Fibroblast of skin of scalp (primary cell): ENCODE results near the gene CIITA.
"Not testable (repeated sequence)": the region's sequence is repeated elsewhere in the genome, so short reads cannot be mapped to it uniquely, and the experiment has no call there.

Experiments used
- DNase-seq: peaks from one replicate; pipeline ENCODE4 v3.0.0-alpha.2; 2013

The CIITA gene

DNA sequence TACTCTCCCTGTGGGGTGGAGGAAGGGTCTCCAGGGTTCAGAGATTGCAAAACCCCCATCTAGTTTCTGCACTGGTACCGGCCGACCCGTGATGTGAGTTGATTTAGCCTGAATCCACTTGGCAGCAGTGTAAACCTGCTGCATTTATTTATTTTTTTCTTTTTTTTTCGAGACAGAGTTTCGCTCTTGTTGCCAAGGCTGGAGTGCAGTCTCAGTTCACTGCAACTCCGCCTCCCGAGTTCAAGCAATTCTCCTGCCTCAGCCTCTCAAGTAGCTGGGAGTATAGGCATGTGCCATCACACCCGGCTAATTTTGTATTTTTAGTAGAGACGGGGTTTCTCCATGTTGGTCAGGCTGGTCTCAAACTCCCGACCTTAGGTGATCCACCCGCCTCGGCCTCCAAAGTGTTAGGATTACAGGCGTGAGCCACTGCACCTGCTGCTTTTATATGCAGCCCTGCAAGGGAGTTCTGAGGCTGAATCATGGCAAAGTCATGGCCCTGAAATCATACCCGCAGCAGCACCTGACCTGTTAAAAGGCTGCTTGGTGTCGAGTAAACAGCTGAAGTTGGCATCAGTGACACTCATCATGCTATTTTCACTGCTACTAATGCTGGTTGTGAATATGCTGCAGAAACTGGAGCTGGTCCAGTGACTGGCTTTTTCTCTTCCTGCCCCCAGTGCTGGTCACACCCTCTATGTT, 43.9 kb downstream of the CIITA start:
- no peak for DNase-seq

DNA sequence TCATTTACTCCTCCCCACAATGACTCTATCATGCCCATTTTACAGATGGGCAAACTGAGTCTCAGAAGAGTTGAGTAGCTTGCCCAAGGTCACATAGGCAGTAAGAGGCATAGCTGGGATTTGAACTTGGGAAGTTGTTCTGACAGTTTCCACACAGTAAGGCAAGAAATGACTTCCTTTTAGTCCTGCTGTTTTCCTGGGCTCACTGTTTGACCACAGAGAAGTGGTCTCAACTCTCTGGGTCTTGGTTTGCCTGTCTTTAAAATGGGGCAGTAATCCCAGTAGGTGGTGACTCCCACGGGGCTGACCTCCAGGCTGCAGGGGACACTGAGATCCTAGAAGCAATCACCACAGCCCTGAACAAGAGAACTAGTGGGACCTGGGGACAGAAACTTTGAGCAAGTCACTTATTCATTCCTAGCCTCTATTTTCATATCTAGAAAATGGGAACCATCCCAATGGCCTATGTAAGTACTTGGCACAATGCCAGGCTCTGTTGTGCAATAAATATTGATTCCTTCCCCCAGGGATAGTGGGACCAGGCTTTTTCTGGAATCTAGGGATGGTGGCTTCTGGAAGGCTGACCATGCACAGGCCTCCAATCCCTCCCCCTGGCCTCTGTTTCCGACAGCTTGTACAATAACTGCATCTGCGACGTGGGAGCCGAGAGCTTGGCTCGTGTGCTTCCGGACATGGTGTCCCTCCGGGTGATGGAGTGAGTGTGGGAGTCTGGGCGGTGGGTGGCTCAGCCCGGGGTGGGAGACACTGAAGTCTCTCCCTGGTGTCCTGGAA, 44.7 kb downstream of the CIITA start:
- no peak for DNase-seq

DNA sequence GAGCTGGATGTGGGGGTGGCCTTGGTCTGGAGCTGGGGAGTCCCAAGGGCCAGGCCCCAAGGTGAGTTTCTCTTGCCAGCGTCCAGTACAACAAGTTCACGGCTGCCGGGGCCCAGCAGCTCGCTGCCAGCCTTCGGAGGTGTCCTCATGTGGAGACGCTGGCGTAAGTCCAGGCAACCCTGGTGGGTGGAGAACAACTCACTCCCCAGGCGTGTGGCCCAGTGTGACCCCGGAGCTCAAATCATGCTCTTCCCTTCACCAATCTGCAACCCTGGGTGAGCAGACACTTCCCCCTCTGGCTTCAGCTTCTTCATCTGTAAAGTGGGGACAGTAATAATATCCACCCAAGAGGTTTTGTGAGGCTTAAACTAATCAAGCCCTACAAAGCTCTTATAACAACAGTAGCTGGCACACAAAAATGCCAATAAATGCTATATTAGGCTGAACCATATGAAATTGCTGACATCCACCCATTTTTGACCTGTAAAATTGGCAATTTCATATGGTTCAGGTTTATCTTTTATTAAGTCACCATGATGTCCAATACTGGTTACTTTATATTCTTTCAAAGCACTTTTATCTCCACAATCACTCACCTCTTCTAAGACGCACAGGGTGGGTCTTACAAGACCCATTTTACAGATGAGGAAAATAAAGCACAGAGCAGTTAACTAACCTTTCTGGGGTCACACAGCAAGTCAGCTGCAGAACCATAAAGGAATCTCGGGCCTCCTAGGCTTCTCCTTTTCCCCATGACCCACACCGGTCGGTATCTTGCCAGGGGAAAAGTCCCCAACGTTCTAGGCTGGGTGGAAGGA, 45.5 kb downstream of the CIITA start:
- DNase-seq = peak; percentile 20

DNA sequence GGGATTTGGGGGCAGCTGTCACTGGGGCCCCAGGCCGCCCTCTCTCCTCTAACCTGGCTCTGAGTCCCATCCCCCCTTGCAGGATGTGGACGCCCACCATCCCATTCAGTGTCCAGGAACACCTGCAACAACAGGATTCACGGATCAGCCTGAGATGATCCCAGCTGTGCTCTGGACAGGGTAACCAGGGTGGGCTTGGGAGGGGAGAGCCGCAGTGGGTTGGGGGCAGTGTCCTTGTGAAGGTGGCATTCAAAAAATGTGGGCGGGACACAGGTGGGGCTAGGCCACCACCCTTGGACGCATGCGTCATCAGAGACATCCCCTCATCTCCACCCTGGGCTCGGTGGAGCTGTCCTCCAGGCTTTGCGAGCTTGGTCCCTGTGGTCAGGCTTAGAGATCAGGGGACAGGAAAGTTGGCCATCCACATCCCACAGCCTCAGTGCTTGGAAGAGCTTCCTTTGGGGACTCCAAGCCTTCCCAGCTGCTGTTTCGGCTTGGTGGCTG, 46.2 kb downstream of the CIITA start:
- no peak for DNase-seq

DNA sequence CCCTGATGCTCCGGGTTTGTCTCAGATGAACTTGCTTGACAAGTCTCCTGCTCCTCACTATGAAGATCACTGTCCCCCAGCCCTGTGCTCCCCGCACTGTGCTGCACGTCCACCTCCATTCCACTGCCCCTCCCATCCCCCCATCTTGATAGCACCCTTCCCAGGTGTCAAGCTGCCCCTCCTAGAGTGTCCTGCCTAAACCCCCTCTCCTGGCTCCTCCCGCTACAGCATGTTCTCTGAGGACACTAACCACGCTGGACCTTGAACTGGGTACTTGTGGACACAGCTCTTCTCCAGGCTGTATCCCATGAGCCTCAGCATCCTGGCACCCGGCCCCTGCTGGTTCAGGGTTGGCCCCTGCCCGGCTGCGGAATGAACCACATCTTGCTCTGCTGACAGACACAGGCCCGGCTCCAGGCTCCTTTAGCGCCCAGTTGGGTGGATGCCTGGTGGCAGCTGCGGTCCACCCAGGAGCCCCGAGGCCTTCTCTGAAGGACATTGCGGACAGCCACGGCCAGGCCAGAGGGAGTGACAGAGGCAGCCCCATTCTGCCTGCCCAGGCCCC, 46.7 kb downstream of the CIITA start:
- DNase-seq = no peak

GRCh38 chr16:10925285-10925684, 48.3 kb downstream of the CIITA start:
- not testable (repeated sequence) for DNase-seq

- no peak for DNase-seq
Measured at GRCh38 chr16:10926094-10926493, 49.1 kb downstream of the CIITA start.

DNA sequence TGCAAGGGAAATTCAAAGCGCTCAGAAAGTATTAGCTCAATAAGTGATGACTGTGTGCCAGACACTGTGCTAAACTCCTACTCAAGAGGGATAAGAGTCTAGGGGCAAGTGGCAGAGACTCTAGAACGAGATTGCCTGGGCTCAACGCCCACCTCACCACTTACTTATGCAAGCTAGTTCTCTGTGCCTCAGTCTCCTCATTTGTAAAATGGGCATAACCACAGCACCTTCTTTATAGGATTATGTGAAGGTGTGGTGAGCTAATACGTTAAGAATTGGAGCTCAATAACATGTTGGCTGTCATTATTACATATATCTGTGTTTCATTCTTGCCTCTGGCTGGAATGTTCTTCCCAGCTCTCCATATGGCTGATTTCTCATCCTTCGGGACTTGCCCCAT, 49.9 kb downstream of the CIITA start:
- no peak for DNase-seq

DNA sequence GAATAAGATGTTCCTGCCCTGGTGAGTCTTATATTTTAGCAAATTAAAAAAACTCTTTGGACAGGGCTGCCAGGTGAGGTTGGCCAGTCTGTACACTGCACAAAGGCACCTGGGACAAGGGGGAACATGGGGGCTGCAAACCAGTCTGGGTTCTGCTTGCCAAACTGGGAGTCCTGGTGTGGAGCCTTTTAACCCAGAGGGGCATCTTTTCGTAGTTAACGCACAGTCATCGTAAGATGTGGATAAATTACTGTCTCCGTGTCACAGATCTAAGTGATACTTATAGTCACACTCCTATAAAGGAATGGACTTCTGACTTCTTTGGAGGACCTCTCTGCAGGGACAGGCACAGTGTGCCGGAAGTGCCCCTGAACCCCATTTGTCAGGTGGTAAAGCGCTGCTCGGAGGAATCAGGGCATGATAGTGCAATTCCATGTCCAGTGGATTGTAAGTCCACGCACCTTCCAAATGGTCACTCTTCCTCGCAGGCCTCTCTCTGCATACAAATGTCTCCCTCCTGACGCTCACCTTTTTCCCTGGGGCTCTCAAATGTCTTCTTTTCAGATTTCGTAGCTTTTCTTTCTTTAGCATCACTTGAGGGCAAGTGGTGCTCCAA, 50.6 kb downstream of the CIITA start:
- no peak for DNase-seq

- DNase-seq = not testable (repeated sequence)
Measured at GRCh38 chr16:10929097-10929496, 52.1 kb downstream of the CIITA start.

- DNase-seq = no peak
Measured at GRCh38 chr16:10929853-10930754, 53.1 kb downstream of the CIITA start.

- DNase-seq = no peak
Measured at GRCh38 chr16:10930755-10931093, 53.7 kb downstream of the CIITA start.

DNA sequence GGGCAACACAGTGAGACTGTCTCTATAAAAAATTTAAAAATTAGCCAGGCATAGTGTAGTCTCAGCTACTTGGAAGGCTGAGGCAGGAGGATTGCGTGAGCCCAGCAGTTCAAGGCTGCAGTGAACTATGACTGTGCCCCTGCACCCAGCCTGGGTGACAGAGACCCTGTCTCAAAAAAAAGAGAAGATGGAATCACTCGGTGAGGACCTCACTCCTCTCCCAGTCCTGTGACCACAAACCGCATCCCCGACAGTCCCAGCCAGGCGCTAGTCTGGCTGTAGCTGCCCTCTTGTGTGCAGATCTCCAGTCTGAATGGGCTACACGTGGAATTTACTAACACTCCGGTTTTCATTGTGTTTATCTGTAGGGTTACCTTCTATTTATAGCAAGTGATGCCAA, 54.1 kb downstream of the CIITA start:
- DNase-seq = no peak

GRCh38 chr16:10931977-10932632, 55.1 kb downstream of the CIITA start:
- no peak for DNase-seq

- no peak for DNase-seq
Measured at GRCh38 chr16:10932959-10933710, 56.1 kb downstream of the CIITA start.

DNA sequence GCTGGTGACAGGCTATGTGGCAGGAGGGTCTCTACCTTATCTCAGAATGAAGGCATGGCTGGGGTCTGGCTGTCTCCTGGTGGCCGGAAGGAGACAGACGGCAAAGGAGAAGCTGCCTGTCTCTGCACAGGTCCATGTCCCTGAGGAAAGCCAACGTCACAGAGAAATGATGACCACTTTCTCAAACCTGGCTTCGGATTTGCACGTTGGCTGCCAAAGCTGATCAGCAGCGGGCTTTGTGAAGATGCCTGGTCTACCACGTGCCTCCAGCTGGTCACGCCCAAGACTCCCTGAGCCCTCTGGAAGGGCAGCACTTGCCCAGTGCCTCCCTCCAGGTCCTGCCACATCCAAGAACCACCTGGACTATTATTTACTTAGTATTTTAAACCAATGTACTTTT, 56.9 kb downstream of the CIITA start:
- no peak for DNase-seq

DNA sequence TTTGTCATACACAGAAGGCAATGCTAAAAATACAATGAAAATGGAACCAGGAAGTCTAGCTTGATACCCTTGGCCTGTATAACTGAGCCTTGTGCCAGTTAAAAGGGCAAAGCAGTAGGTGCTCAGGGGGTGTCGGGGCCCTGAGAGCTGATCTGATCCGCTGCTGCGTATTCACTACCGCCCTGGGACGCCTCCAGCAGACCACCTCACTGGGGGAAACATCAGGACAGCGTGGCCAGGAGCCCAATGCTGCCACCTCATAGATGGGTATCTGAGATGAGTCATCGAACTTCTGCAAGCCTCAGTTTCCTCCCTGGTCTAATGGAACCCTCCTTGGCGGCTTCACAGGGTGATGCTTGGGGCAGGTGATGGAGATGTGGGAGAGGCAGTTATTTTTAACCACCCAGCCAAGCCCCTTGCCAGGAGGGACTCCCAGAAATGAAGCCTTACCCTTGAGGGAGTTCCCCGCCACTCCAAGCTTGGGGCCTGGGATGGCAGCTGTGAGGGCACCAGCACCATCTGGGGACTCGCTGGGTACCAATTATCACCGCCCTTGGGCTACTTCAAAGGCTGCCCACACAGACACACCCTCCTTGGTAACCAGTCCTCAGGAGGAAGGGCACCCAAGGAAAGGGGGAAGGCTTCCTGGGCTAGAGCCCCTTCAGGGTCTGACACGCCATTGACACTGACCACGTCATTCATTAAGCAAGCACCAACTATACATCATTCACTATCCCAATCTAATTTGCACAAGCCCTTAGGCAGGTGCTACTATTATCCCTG, 57.5 kb downstream of the CIITA start:
- DNase-seq = no peak

DNA sequence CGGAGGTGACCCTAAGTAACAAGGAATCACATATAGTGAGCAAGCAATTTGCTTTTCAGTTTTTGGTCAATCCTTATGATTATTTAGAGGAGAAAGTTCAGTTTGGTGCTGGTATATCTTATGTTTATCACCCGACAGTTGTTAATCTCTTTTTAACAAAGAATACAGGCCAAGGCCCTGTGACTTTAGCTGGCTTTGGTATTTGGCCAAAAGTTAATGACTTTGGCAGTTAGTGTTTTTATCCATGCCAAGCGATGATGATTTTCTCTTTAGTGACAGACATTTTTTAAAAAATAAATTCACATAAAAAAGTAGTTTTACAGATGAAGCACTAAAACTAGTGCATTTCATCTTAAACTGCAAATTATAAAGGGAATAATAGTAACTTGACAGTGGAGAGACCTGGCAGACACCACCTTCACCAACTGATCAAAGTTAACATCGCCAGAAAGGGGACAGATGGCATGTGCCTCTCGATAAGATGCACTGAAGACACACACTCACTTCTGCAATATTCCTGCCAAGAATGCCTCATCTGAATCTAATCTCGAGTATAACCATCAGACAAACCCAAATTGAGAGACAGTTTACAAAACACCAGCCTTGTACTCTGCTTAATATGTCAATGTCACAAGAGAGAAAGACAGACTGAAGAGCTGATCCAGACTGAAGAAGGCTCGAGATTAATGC, 58.4 kb downstream of the CIITA start:
- DNase-seq = no peak
